OCI-LY3 (cell line): ENCODE measurements around the gene CGB5.

ENCODE experiments used
- H2AFZ ChIP-seq: fragments of 200-600, 300-600 bp; shearing (Covaris generic); 2 replicates; pipeline ENCODE4 v1.6.0; 2014; ENCODE audit warnings: antibody characterized with exemption, low read depth, low read length
- H3K27ac ChIP-seq: fragments of 200-600, 300-600 bp; sonication (generic); 2 replicates; pipeline ENCODE4 v1.5.1; 2014; ENCODE audit warnings: mild to moderate bottlenecking, low read length, moderate library complexity, mixed read lengths
- H3K27me3 ChIP-seq: fragments of 200-600, 300-600 bp; sonication (generic); 2 replicates; pipeline ENCODE4 v1.6.1; 2014; ENCODE audit warnings: low read depth, low read length, mixed read lengths
- H3K36me3 ChIP-seq: fragments of 200-600, 300-600 bp; sonication (generic); replicated peaks from 2 replicates; pipeline ENCODE3; 2014; ENCODE audit warnings: low read depth, low read length, mixed read lengths
- H3K4me1 ChIP-seq: fragments of 300-600, 200-600 bp; sonication (generic); 2 replicates; pipeline ENCODE4 v1.6.1; 2014; ENCODE audit warnings: low read length, mixed read lengths
- H3K4me2 ChIP-seq: fragments of 200-600, 300-600 bp; sonication (generic); 2 replicates; pipeline ENCODE4 v1.6.1; 2014; ENCODE audit warnings: low read length, mixed read lengths
- H3K4me3 ChIP-seq: fragments of 300-600, 200-600 bp; sonication (generic); 2 replicates; pipeline ENCODE4 v1.5.1; 2014; ENCODE audit warnings: antibody characterized with exemption, mild to moderate bottlenecking, low read length, moderate library complexity
- H3K79me2 ChIP-seq: fragments of 300-600, 200-600 bp; shearing (Covaris generic); 2 replicates; pipeline ENCODE4 v1.6.1; 2014; ENCODE audit warnings: mild to moderate bottlenecking, low read length, mixed read lengths
- H3K9ac ChIP-seq: fragments of 300-600, 200-600 bp; shearing (Covaris generic); 2 replicates; pipeline ENCODE4 v1.6.0; 2014; ENCODE audit warnings: mild to moderate bottlenecking, low read length, moderate library complexity
- H3K9me3 ChIP-seq: fragments of 200-600, 300-600 bp; shearing (Covaris generic); 2 replicates; pipeline ENCODE4 v1.6.1; 2014; ENCODE audit warnings: low read length, mixed read lengths; ENCODE audit not compliant: insufficient read depth
- H4K20me1 ChIP-seq: fragments of 200-600, 300-600 bp; sonication (generic); 2 replicates; pipeline ENCODE4 v1.6.1; 2016; ENCODE audit warnings: low read length, mixed read lengths; ENCODE audit not compliant: insufficient read depth
- CTCF ChIP-seq: fragments of 200-600, 300-600 bp; sonication (generic); IDR thresholded peaks from 2 replicates; pipeline ENCODE4 v1.5.1; 2014; ENCODE audit warnings: antibody characterized with exemption, low read length, low read depth
- EZH2phosphoT487 ChIP-seq: fragments of 200-600 bp; shearing (Covaris generic); IDR thresholded peaks from 2 replicates; pipeline ENCODE4 v1.6.1; 2018; ENCODE audit warnings: antibody characterized with exemption, mixed run types, low read depth

Gene CGB5

GRCh38 chr19:49010453-49010852 lies 33.2 kb upstream of the CGB5 start:
- TF ChIP-seq CTCF (no peak), EZH2phosphoT487 (no peak)
- Histone ChIP-seq H3K27me3 (no peaks in the 10 kb centered on the region), H3K9ac (no peak overlapping the region), H2AFZ (no peak overlapping the region), H3K4me3 (no peak overlapping the region), H3K9me3 (no peaks in the 10 kb centered on the region), H3K4me1 (no peaks in the 10 kb centered on the region), H3K4me2 (no peak overlapping the region), H4K20me1 (no peaks in the 10 kb centered on the region), H3K79me2 (no peaks in the 10 kb centered on the region), H3K36me3 (peaks cover 51% of the 10 kb centered on the region), H3K27ac (no peak overlapping the region)

- Histone ChIP-seq H3K9me3 (no peaks in the 10 kb centered on the region), H3K4me3 (no peak overlapping the region), H3K9ac (no peak overlapping the region), H3K4me1 (no peaks in the 10 kb centered on the region), H3K27me3 (no peaks in the 10 kb centered on the region), H3K36me3 (peaks cover 52% of the 10 kb centered on the region), H3K79me2 (no peaks in the 10 kb centered on the region), H3K4me2 (no peak overlapping the region), H4K20me1 (no peaks in the 10 kb centered on the region), H2AFZ (no peak overlapping the region), H3K27ac (no peak overlapping the region)
- TF ChIP-seq EZH2phosphoT487 (no peak), CTCF (no peak)
Measured at GRCh38 chr19:49011194-49011593, 32.5 kb upstream of the CGB5 start.

GRCh38 chr19:49014123-49014869 lies 29.4 kb upstream of the CGB5 start:
- no peaks in the 10 kb centered on the region for H4K20me1 ChIP-seq

GRCh38 chr19:49014870-49015255 lies 28.8 kb upstream of the CGB5 start:
- Histone ChIP-seq H3K79me2 (no peaks in the 10 kb centered on the region), H3K9ac (no peak overlapping the region), H3K4me3 (no peak overlapping the region), H3K36me3 (peaks cover 38% of the 10 kb centered on the region), H3K27ac (no peak overlapping the region), H2AFZ (no peak overlapping the region), H3K4me2 (no peak overlapping the region), H3K4me1 (no peaks in the 10 kb centered on the region), H3K27me3 (no peaks in the 10 kb centered on the region), H4K20me1 (no peaks in the 10 kb centered on the region), H3K9me3 (no peaks in the 10 kb centered on the region)
- TF ChIP-seq EZH2phosphoT487 (no peak), CTCF (no peak)

More at GRCh38 chr19:49014123-49014869, 29.4 kb upstream of the CGB5 start:
- Histone ChIP-seq H3K9ac (no peak overlapping the region), H3K4me2 (no peak overlapping the region), H3K27ac (no peak overlapping the region), H3K79me2 (no peaks in the 10 kb centered on the region), H3K9me3 (no peaks in the 10 kb centered on the region), H3K27me3 (no peaks in the 10 kb centered on the region), H3K4me1 (no peaks in the 10 kb centered on the region), H3K36me3 (peaks cover 42% of the 10 kb centered on the region), H3K4me3 (no peak overlapping the region), H2AFZ (no peak overlapping the region)
- TF ChIP-seq EZH2phosphoT487 (no peak), CTCF (no peak)
